Activated CD4-positive, alpha-beta T cell treated with anti-CD3 and anti-CD28 coated beads for 36 hours (primary cell): ENCODE results near the gene GRIN1. TPM values are rescaled to one million over a fixed set of nuclear protein-coding genes. Genes with fewer than 3 reads are reported as not detected.
"Not testable (repeated sequence)": the region's sequence is repeated elsewhere in the genome, so short reads cannot be mapped to it uniquely, and the experiment has no call there.

Experiments
- ATAC-seq: fragments of 200-7000 bp; cut with Tn5 transposase; one replicate; pipeline ENCODE4 v1.10.0; 2021; ENCODE audit warnings: mild to moderate bottlenecking, moderate library complexity
- CTCF ChIA-PET: fragments of 350-600 bp; sonication (Branson Sonifier 250); formaldehyde crosslinking; loops from one replicate; lab custom pipeline; 2021; ENCODE audit warnings: antibody characterized with exemption; lab: Charles Lee
- POLR2A ChIA-PET: fragments of 350-600 bp; sonication (Branson Sonifier 250); formaldehyde crosslinking; loops from one replicate; lab custom pipeline; 2021; ENCODE audit warnings: antibody characterized with exemption, inconsistent platforms; lab: Charles Lee
- DNase-seq: peaks from one replicate; pipeline ENCODE4 v3.0.0-alpha.2; 2020
- H3K27ac Mint-ChIP-seq: one replicate; pipeline ENCODE4 v1.8.0; 2021; ENCODE audit warnings: mixed read lengths
- H3K27me3 Mint-ChIP-seq: one replicate; pipeline ENCODE4 v1.8.0; 2021; ENCODE audit warnings: mixed read lengths
- H3K36me3 Mint-ChIP-seq: one replicate; pipeline ENCODE4 v1.8.0; 2021; ENCODE audit warnings: low read depth, mixed read lengths
- H3K4me1 Mint-ChIP-seq: one replicate; pipeline ENCODE4 v1.8.0; 2021; ENCODE audit warnings: mixed read lengths
- H3K4me3 Mint-ChIP-seq: one replicate; pipeline ENCODE4 v1.8.0; 2021; ENCODE audit warnings: mild to moderate bottlenecking, moderate library complexity, mixed read lengths
- H3K9me3 Mint-ChIP-seq: one replicate; pipeline ENCODE4 v1.8.0; 2021; ENCODE audit warnings: low read depth, mixed read lengths
- intact Hi-C, 2 experiments: fragments of 100-400 bp; cut with DNase I in 1 of 2; cut with micrococcal nuclease in 1 of 2; formaldehyde crosslinking; loops; one replicate each; pipeline versions ENCODE4 v1.14.2 to v1.15.1; 2022 to 2024; cut with DNase I, micrococcal nuclease
- total RNA-seq, 2 experiments: library from RNA; stranded (reverse); gene quantifications; one replicate each; pipeline ENCODE4 v1.2.3, GENCODE V29; 2021

The GRIN1 gene
- total RNA-seq, 2 experiments from 2014 or later: 0.14 TPM; not detected in 1

- H3K9me3 Mint-ChIP-seq, intact Hi-C loops, H3K27me3 Mint-ChIP-seq, H3K36me3 Mint-ChIP-seq, H3K4me3 Mint-ChIP-seq, H3K27ac Mint-ChIP-seq, DNase-seq, POLR2A ChIA-PET: not testable (repeated sequence)
- CTCF ChIA-PET: interaction anchor here (0.8 to 1.2 kb wide), 5 partner anchors 26 to 115 kb away, joined by 3 to 5 read pairs (median 4); partner anchors contain the start of gene SSNA1
- ATAC-seq: peak; percentile 33
- H3K4me1 Mint-ChIP-seq: peaks cover 25% of the 10 kb centered on the region
Measured at GRCh38 chr9:137121927-137122795, 16.8 kb upstream of the GRIN1 start.

GRCh38 chr9:137122796-137123467 lies 16.0 kb upstream of the GRIN1 start:
- H3K27ac Mint-ChIP-seq, intact Hi-C loops, H3K4me3 Mint-ChIP-seq, POLR2A ChIA-PET, H3K36me3 Mint-ChIP-seq, H3K9me3 Mint-ChIP-seq, H3K27me3 Mint-ChIP-seq, DNase-seq, ATAC-seq: not testable (repeated sequence)
- CTCF ChIA-PET: interaction anchor here (0.8 to 1.2 kb wide), 6 partner anchors 27 to 114 kb away, joined by 3 to 5 read pairs (median 4); partner anchors contain the start of genes RNF224 and SSNA1
- H3K4me1 Mint-ChIP-seq: peaks cover 29% of the 10 kb centered on the region

DNA sequence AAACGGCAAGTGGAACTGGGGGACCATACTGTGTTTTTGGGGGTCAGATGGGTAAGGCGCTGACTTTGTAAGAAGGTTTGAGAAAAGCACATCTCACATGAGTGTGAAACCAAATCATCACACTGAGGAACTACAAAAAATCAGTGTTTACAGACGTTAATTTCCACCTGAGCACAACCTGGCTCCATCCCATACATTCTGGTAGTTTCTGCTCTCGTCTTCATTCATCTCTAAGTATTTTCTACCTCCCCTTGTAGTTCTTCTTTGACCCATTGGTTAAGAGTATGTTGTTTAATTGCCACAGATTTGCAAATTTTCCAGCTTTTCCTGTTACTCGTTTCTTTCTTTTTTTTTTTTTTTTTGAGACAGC lies 15.5 kb upstream of the GRIN1 start:
- H3K4me1 Mint-ChIP-seq: peaks cover 33% of the 10 kb centered on the region
- intact Hi-C loops: no loop called here
- H3K9me3 Mint-ChIP-seq: no peaks in the 10 kb centered on the region
- H3K36me3 Mint-ChIP-seq: peaks cover 8% of the 10 kb centered on the region
- ChIA-PET CTCF (interaction anchor here (1.0 to 1.2 kb wide), 6 partner anchors 11 to 103 kb away, joined by 3 to 5 read pairs (median 4); partner anchors contain the start of genes RNF224 and SSNA1), POLR2A (interaction anchor here (0.7 kb wide), 1 partner anchor 397 kb away, joined by 6 read pairs; no protein-coding TSS in a partner anchor)
- no peak overlapping the region for H3K27ac Mint-ChIP-seq
- no peak for ATAC-seq
- H3K4me3 Mint-ChIP-seq: no peak overlapping the region
- H3K27me3 Mint-ChIP-seq: no peaks in the 10 kb centered on the region
- no peak for DNase-seq

GRCh38 chr9:137123952-137124462 lies 14.9 kb upstream of the GRIN1 start:
- H3K9me3 Mint-ChIP-seq, H3K27ac Mint-ChIP-seq, H3K4me3 Mint-ChIP-seq, DNase-seq, intact Hi-C loops, H3K27me3 Mint-ChIP-seq, ATAC-seq: not testable (repeated sequence)
- ChIA-PET CTCF (interaction anchor here (1.0 to 1.1 kb wide), 2 partner anchors 11 to 103 kb away, joined by 3 read pairs; partner anchors contain the start of gene RNF224), POLR2A (interaction anchor here (0.7 kb wide), 1 partner anchor 397 kb away, joined by 6 read pairs; no protein-coding TSS in a partner anchor)
- Mint-ChIP-seq H3K36me3 (peaks cover 11% of the 10 kb centered on the region), H3K4me1 (peaks cover 33% of the 10 kb centered on the region)

DNA sequence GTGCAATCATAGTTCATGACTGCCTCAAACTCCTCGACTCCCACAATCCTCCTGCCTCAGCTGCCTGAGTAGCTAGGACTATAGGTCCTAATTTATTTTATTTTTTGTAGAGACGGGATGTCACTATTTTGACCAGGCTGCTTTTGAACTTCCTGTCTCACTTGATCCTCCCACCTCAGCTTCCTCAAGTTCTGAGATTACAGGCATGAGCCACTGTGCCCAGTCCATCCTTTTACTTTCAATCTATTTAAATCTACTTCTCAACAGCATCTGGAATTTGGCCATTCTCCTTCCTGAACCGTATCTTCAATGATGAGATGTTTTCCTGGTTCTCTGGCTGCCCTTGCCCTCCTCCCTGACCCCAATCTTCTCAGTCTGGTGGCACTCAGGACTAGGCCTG lies 12.2 kb upstream of the GRIN1 start:
- ATAC-seq (no peak), DNase-seq (no peak)
- peak overlapping the region; percentile 96 for H3K27ac Mint-ChIP-seq
- no peaks in the 10 kb centered on the region for H3K9me3 Mint-ChIP-seq
- ChIA-PET CTCF (interaction anchor here (0.9 to 2.0 kb wide), 5 partner anchors 31 to 100 kb away, joined by 3 to 13 read pairs (median 4); partner anchors contain the start of gene RNF224), POLR2A (no interaction called here)
- no peaks in the 10 kb centered on the region for H3K27me3 Mint-ChIP-seq
- intact Hi-C loops: loop anchor here in 1 of 2 experiments (5.0 kb wide), 1 partner anchor 39 kb away; the partner anchor contains the start of gene MAN1B1
- H3K4me1 Mint-ChIP-seq: peaks cover 30% of the 10 kb centered on the region
- peak overlapping the region; percentile 89 for H3K4me3 Mint-ChIP-seq
- peaks cover 11% of the 10 kb centered on the region for H3K36me3 Mint-ChIP-seq

DNA sequence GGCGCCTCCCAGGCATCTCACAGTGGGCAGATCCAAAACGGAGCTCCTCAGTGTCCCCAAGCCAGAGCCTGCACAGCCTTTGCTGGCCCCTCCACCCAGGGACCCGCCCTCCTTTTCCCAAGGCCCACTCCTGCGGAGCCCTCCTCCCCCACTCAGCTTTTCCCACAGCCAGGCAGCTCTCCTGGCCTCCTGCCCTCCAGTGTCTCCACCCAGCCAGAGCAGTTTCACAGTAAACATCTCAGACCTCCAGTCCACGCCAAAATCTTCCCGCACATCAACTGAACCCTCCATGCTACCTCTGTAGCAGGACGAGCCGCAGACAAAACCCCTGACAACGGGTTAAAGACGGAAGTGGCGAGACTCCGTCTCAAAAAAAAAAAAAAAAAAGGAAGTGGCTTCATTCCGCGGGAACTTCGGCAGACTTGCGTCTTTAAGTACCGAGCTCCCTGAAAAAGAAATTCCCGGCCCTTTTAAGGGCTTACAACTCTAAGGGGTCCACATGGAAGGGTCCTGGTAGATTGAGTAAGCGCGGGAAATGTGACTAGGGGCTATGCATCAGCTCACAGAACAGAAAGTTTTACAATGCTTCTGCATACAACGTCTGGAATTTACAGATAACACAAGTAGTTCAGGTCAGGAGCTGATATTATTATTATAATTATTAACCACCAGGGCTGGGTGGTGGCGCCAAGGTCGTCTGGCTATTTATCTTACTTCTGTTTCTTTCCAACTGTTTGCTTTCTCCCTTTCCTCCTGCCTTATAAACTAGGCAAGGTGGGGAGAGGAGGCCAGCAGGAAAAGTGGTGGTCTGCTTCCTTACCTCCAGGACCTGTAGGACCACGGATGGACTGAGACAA lies 11.4 kb upstream of the GRIN1 start:
- ChIA-PET POLR2A (interaction anchor here (0.8 kb wide), 2 partner anchors 32 to 109 kb away, joined by 3 read pairs; no protein-coding TSS in a partner anchor), CTCF (interaction anchor here (0.7 to 2.0 kb wide), 8 partner anchors 32 to 109 kb away, joined by 3 to 13 read pairs (median 4); partner anchors contain the start of genes MAN1B1 and RNF224)
- intact Hi-C loops: loop anchor here (2.0 to 5.0 kb wide), 4 partner anchors 40 to 295 kb away; partner anchors contain the start of genes ANAPC2 (in 1 of the 2), EXD3 (in 1 of the 2), MAN1B1 (in 1 of the 2) and NOXA1 (in 1 of the 2)
- Mint-ChIP-seq H3K27ac (peak overlapping the region; percentile 96), H3K27me3 (no peaks in the 10 kb centered on the region), H3K4me3 (peak overlapping the region; percentile 89), H3K9me3 (no peaks in the 10 kb centered on the region), H3K36me3 (peaks cover 11% of the 10 kb centered on the region), H3K4me1 (peaks cover 24% of the 10 kb centered on the region)
- DNase-seq: peak; percentile 56
- ATAC-seq: no peak

GRCh38 chr9:137128158-137128861 lies 10.6 kb upstream of the GRIN1 start:
- Mint-ChIP-seq H3K27ac (peak overlapping the region; percentile 96), H3K4me1 (peaks cover 23% of the 10 kb centered on the region), H3K36me3 (peaks cover 11% of the 10 kb centered on the region), H3K27me3 (peaks cover 2% of the 10 kb centered on the region), H3K9me3 (no peaks in the 10 kb centered on the region), H3K4me3 (peak overlapping the region; percentile 89)
- POLR2A ChIA-PET: interaction anchor here (0.8 kb wide), 2 partner anchors 33 to 108 kb away, joined by 3 read pairs; no protein-coding TSS in a partner anchor
- DNase-seq (peak; percentile 65), ATAC-seq (peak; percentile 10)
- CTCF ChIA-PET: interaction anchor here (0.9 to 3.4 kb wide), 8 partner anchors 42 to 109 kb away, joined by 3 to 14 read pairs (median 7); partner anchors contain the start of genes MAN1B1 and RNF224
- intact Hi-C loops: loop anchor here (2.0 to 5.0 kb wide), 4 partner anchors 41 to 294 kb away; partner anchors contain the start of genes ANAPC2 (in 1 of the 2), EXD3 (in 1 of the 2), MAN1B1 (in 1 of the 2) and NOXA1 (in 1 of the 2)

- ATAC-seq: peak; percentile 0
- intact Hi-C loops: loop anchor here (1.0 to 5.0 kb wide), 11 partner anchors 15 to 338 kb away; partner anchors contain the start of genes ANAPC2 (in 1 of the 2), DPP7 (in 1 of the 2), EXD3 (in 1 of the 2) and MAN1B1 (in 1 of the 2)
- Mint-ChIP-seq H3K4me3 (peak overlapping the region; percentile 89), H3K36me3 (peaks cover 11% of the 10 kb centered on the region), H3K4me1 (peaks cover 21% of the 10 kb centered on the region), H3K27me3 (peaks cover 2% of the 10 kb centered on the region), H3K9me3 (no peaks in the 10 kb centered on the region), H3K27ac (peak overlapping the region; percentile 96)
- CTCF ChIA-PET: interaction anchor here (0.6 to 3.4 kb wide), 15 partner anchors 8 to 315 kb away, joined by 3 to 14 read pairs (median 4); partner anchors contain the start of genes DPP7, NPDC1, RNF224 and TPRN
- POLR2A ChIA-PET: interaction anchor here (1.0 to 1.5 kb wide), 8 partner anchors 21 to 115 kb away, joined by 3 to 8 read pairs (median 4); partner anchors contain the start of genes TPRN and TUBB4B
- DNase-seq: peak; percentile 46
Measured at GRCh38 chr9:137128862-137129455, 10.0 kb upstream of the GRIN1 start.
